WTC11 (cell line): ENCODE results near the gene POU2F3. TPM values are rescaled to one million over a fixed set of nuclear protein-coding genes. Genes with fewer than 3 reads are reported as not detected.

Source experiments
- ATAC-seq: fragments of 200-7000 bp; cut with Tn5 transposase; 2 replicates; pipeline ENCODE4 v1.10.0; 2021; ENCODE audit warnings: mild to moderate bottlenecking, moderate library complexity
- CTCF ChIA-PET: fragments of 300-600 bp; sonication (Branson Sonifier 250); formaldehyde crosslinking; loops from one replicate; lab custom pipeline; 2021; ENCODE audit warnings: antibody characterized with exemption; lab: Charles Lee
- POLR2A ChIA-PET: fragments of 350-600 bp; sonication (Branson Sonifier 250); formaldehyde crosslinking; loops from one replicate; lab custom pipeline; 2021; ENCODE audit warnings: antibody characterized with exemption; lab: Charles Lee
- DNase-seq: peaks from one replicate; pipeline ENCODE4 v3.0.0; 2021; ENCODE audit warnings: low spot score
- H3K27ac Mint-ChIP-seq: 2 replicates; pipeline ENCODE4 v1.8.0; 2021; ENCODE audit warnings: mixed read lengths
- H3K27me3 Mint-ChIP-seq: 2 replicates; pipeline ENCODE4 v1.8.0; 2021; ENCODE audit warnings: low read depth, mild to moderate bottlenecking, moderate library complexity, mixed read lengths
- H3K36me3 Mint-ChIP-seq: 2 replicates; pipeline ENCODE4 v1.8.0; 2021; ENCODE audit warnings: mixed read lengths
- H3K4me1 Mint-ChIP-seq: 2 replicates; pipeline ENCODE4 v1.8.0; 2022; ENCODE audit warnings: mixed read lengths
- H3K4me3 Mint-ChIP-seq: 2 replicates; pipeline ENCODE4 v1.8.0; 2021; ENCODE audit warnings: mild to moderate bottlenecking, moderate library complexity, mixed read lengths
- H3K9me3 Mint-ChIP-seq: 2 replicates; pipeline ENCODE4 v1.8.0; 2021; ENCODE audit warnings: mixed read lengths
- ELF4 ChIP-seq: sonication (generic); formaldehyde crosslinking; IDR thresholded peaks from 2 replicates; pipeline ENCODE4 v1.8.1; 2022; ENCODE audit warnings: low read depth, mild to moderate bottlenecking, moderate library complexity, missing genetic modification reagents
- EMX1 ChIP-seq: fragments of 250-450 bp; sonication (Bioruptor Pico); IDR thresholded peaks from 2 replicates; pipeline ENCODE4 v1.8.0; 2021; ENCODE audit warnings: mild to moderate bottlenecking
- FOXP1 ChIP-seq: sonication (generic); formaldehyde crosslinking; IDR thresholded peaks from 2 replicates; pipeline ENCODE4 v1.8.0; 2022; ENCODE audit warnings: missing genetic modification reagents, mild to moderate bottlenecking, moderate library complexity, borderline replicate concordance
- JUN ChIP-seq: sonication (generic); formaldehyde crosslinking; IDR thresholded peaks from 2 replicates; pipeline ENCODE4 v1.8.0; 2023; ENCODE audit warnings: mild to moderate bottlenecking, missing genetic modification reagents
- NFE2L1 ChIP-seq: sonication (generic); formaldehyde crosslinking; IDR thresholded peaks from 2 replicates; pipeline ENCODE4 v1.8.1; 2023; ENCODE audit warnings: missing genetic modification reagents
- SMAD4 ChIP-seq: sonication (generic); formaldehyde crosslinking; IDR thresholded peaks from 2 replicates; pipeline ENCODE4 v1.8.0; 2022; ENCODE audit warnings: mild to moderate bottlenecking, missing genetic modification reagents
- total RNA-seq: library from RNA; stranded (reverse); gene quantifications from 3 replicates; pipeline ENCODE4 v1.2.3, GENCODE V29; 2021
- TF ChIP-seq, protein P1 (sequence below): sonication (generic); formaldehyde crosslinking; IDR thresholded peaks from 2 replicates; pipeline ENCODE4 v1.8.0; 2023; ENCODE audit warnings: mild to moderate bottlenecking, missing genetic modification reagents
- TF ChIP-seq, protein P2 (sequence below): fragments of 250-450 bp; sonication (Bioruptor Pico); IDR thresholded peaks from 2 replicates; pipeline ENCODE4 v1.9.0; 2021; ENCODE audit warnings: moderate library complexity, mild to moderate bottlenecking, inconsistent platforms, borderline replicate concordance
- TF ChIP-seq, protein P3 (sequence below): fragments of 250-450 bp; sonication (Bioruptor Pico); conservative IDR thresholded peaks from 2 replicates; pipeline ENCODE4 v1.9.0; 2021; ENCODE audit warnings: mild to moderate bottlenecking
- TF ChIP-seq, protein P4 (sequence below): sonication (generic); formaldehyde crosslinking; IDR thresholded peaks from 2 replicates; pipeline ENCODE4 v1.8.0; 2022; ENCODE audit warnings: mild to moderate bottlenecking, missing genetic modification reagents
- TF ChIP-seq, protein P5 (sequence below): fragments of 250-450 bp; sonication (Bioruptor Pico); IDR thresholded peaks from 2 replicates; pipeline ENCODE4 v2.1.2; 2022; ENCODE audit warnings: mild to moderate bottlenecking, moderate library complexity
- TF ChIP-seq, protein P6 (sequence below): sonication (generic); formaldehyde crosslinking; IDR thresholded peaks from 2 replicates; pipeline ENCODE4 v1.8.1; 2023; ENCODE audit warnings: mild to moderate bottlenecking, missing genetic modification reagents, borderline replicate concordance
- TF ChIP-seq, protein P7 (sequence below): sonication (generic); formaldehyde crosslinking; conservative IDR thresholded peaks from 2 replicates; pipeline ENCODE4 v1.8.1; 2023; ENCODE audit warnings: mild to moderate bottlenecking, low read depth, missing genetic modification reagents, moderate library complexity

POU2F3 gene
- total RNA-seq, 1 experiment from 2014 or later: 0.61 TPM

DNA sequence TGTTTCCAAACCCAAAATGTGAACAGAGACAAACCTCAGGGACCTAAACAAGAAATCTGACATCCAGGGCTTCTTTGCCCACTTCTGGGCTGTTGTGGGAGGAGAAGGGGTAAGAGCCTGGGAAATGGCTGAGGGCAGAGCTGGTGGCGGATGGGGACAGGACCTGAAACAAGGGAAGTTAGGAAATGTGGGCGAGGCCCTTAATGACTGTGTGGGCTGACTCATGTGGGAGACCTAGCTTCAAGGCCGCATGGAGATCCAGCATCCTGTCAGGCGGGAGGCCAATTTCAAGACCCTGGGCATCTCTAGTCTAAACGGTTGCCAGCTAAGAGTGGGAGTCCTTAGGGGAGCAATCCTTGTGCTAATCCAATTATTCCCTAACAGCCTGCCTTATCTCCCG is 31.2 kb upstream of the POU2F3 start (continued):
- TF ChIP-seq, protein P1, sequence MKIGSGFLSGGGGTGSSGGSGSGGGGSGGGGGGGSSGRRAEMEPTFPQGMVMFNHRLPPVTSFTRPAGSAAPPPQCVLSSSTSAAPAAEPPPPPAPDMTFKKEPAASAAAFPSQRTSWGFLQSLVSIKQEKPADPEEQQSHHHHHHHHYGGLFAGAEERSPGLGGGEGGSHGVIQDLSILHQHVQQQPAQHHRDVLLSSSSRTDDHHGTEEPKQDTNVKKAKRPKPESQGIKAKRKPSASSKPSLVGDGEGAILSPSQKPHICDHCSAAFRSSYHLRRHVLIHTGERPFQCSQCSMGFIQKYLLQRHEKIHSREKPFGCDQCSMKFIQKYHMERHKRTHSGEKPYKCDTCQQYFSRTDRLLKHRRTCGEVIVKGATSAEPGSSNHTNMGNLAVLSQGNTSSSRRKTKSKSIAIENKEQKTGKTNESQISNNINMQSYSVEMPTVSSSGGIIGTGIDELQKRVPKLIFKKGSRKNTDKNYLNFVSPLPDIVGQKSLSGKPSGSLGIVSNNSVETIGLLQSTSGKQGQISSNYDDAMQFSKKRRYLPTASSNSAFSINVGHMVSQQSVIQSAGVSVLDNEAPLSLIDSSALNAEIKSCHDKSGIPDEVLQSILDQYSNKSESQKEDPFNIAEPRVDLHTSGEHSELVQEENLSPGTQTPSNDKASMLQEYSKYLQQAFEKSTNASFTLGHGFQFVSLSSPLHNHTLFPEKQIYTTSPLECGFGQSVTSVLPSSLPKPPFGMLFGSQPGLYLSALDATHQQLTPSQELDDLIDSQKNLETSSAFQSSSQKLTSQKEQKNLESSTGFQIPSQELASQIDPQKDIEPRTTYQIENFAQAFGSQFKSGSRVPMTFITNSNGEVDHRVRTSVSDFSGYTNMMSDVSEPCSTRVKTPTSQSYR: no peak
- TF ChIP-seq, protein P2, sequence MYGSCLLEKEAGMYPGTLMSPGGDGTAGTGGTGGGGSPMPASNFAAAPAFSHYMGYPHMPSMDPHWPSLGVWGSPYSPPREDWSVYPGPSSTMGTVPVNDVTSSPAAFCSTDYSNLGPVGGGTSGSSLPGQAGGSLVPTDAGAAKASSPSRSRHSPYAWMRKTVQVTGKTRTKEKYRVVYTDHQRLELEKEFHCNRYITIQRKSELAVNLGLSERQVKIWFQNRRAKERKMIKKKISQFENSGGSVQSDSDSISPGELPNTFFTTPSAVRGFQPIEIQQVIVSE (CRISPR knock-in tag): no peak
- TF ChIP-seq, protein P3, sequence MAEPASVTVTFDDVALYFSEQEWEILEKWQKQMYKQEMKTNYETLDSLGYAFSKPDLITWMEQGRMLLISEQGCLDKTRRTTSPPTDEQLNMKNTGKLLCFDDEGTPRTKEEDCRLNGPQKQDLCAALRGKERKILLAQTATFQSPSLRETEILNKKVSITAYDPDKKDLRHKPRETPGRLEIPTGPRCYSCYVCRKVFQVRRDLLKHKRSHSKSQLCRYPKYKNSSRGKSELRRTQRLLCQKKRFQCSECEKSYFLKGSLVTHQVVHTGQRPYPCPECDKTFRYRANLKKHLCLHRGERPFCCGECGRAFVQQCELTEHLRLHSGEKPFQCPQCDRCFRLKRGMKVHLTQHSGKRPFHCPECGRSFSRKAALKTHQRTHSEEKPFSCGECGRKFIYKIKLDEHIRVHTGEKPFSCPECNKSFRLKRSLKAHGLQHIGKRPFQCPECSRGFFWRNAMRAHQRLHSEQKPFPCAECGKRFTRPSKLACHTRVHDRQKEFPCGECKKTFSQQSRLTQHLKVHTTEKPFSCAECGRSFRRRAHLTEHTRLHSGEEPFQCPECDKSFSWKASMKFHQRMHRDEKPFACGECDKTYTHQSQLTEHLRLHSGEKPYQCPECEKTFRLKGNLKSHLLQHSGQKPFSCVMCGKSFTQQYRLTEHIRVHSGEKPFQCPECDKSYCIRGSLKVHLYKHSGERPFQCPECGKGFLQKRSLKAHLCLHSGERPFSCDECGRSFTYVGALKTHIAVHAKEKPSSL (CRISPR knock-in tag): no peak
- no peak for TF ChIP-seq SMAD4 (CRISPR knock-in tag)
- TF ChIP-seq, protein P4, sequence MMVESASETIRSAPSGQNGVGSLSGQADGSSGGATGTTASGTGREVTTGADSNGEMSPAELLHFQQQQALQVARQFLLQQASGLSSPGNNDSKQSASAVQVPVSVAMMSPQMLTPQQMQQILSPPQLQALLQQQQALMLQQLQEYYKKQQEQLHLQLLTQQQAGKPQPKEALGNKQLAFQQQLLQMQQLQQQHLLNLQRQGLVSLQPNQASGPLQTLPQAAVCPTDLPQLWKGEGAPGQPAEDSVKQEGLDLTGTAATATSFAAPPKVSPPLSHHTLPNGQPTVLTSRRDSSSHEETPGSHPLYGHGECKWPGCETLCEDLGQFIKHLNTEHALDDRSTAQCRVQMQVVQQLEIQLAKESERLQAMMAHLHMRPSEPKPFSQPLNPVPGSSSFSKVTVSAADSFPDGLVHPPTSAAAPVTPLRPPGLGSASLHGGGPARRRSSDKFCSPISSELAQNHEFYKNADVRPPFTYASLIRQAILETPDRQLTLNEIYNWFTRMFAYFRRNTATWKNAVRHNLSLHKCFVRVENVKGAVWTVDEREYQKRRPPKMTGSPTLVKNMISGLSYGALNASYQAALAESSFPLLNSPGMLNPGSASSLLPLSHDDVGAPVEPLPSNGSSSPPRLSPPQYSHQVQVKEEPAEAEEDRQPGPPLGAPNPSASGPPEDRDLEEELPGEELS: no peak
- TF ChIP-seq, protein P5, sequence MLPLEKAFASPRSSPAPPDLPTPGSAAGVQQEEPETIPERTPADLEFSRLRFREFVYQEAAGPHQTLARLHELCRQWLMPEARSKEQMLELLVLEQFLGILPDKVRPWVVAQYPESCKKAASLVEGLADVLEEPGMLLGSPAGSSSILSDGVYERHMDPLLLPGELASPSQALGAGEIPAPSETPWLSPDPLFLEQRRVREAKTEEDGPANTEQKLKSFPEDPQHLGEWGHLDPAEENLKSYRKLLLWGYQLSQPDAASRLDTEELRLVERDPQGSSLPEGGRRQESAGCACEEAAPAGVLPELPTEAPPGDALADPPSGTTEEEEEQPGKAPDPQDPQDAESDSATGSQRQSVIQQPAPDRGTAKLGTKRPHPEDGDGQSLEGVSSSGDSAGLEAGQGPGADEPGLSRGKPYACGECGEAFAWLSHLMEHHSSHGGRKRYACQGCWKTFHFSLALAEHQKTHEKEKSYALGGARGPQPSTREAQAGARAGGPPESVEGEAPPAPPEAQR: no peak
- TF ChIP-seq ELF4 (CRISPR knock-in tag): no peak
- TF ChIP-seq NFE2L1 (CRISPR knock-in tag): no peak
- no peak for TF ChIP-seq FOXP1 (CRISPR knock-in tag)
- TF ChIP-seq EMX1 (CRISPR knock-in tag): no peak
- TF ChIP-seq, all 79 proteins: peak for 0

DNA sequence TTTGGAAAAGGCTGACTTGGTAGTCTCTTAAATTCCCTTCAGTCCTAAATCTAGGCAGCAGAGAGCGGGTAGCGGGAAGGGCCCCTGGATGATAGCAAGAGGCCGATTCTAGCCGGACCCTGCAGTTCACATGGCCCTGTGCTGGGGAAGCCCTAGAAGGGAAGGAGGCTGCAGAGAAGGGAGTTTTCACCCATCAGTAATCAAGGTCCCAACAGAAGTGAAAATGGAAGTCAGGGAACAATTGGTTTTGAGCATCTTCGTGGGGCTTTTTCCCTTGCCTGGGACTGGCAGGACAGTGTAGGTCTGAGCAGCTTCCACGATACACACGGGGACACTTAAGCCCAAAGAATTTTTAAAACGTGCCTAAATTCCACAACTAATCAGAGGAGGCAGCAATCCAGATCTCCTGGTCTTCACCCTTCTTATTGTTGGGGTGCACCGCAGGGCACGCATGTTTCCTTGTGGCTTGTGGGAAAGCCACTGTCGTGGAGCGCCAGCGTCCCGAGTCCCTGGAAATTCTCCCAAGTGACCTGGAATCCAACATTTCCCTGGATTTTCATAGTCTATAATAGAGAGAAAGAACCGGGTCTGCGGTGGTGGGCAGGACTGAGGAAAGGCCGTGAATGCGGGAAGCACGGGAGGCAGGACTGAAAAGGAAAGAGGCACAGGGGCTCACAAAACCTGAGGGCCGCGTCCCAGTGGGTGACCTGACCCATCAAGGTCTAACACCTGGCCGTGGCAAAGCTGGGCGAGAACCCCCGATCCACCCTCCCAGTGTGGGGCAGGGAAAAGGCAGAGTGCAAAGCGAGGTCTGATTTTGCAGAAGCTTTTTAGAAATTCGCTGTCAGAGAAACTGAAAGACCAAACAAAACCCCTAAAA is 30.0 kb upstream of the POU2F3 start:
- Mint-ChIP-seq H3K4me3 (peak overlapping the region; percentile 75), H3K9me3 (no peaks in the 10 kb centered on the region), H3K27ac (no peak overlapping the region), H3K27me3 (peaks cover 94% of the 10 kb centered on the region), H3K4me1 (peaks cover 26% of the 10 kb centered on the region), H3K36me3 (no peaks in the 10 kb centered on the region)
- ChIA-PET POLR2A (no interaction called here), CTCF (no interaction called here)
- no peak for DNase-seq
- ATAC-seq: no peak
- TF ChIP-seq, protein P6, sequence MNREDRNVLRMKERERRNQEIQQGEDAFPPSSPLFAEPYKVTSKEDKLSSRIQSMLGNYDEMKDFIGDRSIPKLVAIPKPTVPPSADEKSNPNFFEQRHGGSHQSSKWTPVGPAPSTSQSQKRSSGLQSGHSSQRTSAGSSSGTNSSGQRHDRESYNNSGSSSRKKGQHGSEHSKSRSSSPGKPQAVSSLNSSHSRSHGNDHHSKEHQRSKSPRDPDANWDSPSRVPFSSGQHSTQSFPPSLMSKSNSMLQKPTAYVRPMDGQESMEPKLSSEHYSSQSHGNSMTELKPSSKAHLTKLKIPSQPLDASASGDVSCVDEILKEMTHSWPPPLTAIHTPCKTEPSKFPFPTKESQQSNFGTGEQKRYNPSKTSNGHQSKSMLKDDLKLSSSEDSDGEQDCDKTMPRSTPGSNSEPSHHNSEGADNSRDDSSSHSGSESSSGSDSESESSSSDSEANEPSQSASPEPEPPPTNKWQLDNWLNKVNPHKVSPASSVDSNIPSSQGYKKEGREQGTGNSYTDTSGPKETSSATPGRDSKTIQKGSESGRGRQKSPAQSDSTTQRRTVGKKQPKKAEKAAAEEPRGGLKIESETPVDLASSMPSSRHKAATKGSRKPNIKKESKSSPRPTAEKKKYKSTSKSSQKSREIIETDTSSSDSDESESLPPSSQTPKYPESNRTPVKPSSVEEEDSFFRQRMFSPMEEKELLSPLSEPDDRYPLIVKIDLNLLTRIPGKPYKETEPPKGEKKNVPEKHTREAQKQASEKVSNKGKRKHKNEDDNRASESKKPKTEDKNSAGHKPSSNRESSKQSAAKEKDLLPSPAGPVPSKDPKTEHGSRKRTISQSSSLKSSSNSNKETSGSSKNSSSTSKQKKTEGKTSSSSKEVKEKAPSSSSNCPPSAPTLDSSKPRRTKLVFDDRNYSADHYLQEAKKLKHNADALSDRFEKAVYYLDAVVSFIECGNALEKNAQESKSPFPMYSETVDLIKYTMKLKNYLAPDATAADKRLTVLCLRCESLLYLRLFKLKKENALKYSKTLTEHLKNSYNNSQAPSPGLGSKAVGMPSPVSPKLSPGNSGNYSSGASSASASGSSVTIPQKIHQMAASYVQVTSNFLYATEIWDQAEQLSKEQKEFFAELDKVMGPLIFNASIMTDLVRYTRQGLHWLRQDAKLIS (CRISPR knock-in tag): no peak
- TF ChIP-seq JUN (CRISPR knock-in tag): no peak
- TF ChIP-seq, protein P7, sequence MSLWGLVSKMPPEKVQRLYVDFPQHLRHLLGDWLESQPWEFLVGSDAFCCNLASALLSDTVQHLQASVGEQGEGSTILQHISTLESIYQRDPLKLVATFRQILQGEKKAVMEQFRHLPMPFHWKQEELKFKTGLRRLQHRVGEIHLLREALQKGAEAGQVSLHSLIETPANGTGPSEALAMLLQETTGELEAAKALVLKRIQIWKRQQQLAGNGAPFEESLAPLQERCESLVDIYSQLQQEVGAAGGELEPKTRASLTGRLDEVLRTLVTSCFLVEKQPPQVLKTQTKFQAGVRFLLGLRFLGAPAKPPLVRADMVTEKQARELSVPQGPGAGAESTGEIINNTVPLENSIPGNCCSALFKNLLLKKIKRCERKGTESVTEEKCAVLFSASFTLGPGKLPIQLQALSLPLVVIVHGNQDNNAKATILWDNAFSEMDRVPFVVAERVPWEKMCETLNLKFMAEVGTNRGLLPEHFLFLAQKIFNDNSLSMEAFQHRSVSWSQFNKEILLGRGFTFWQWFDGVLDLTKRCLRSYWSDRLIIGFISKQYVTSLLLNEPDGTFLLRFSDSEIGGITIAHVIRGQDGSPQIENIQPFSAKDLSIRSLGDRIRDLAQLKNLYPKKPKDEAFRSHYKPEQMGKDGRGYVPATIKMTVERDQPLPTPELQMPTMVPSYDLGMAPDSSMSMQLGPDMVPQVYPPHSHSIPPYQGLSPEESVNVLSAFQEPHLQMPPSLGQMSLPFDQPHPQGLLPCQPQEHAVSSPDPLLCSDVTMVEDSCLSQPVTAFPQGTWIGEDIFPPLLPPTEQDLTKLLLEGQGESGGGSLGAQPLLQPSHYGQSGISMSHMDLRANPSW: no peak
- TF ChIP-seq, protein P3 (CRISPR knock-in tag): no peak
